ENCODE measurements around the gene AFTPH. TPM values are rescaled to one million over a fixed set of nuclear protein-coding genes. Genes with fewer than 3 reads are reported as not detected.

The AFTPH gene
- total and polyA plus RNA-seq, 7 donors, result 12.0 to 26.8 (median 13.1) TPM

- Histone ChIP-seq H3K4me1 (peaks cover 11% of the 10 kb centered on the region), H3K9me3 (no peaks in the 10 kb centered on the region), H3K27me3 (ENCODE audit: insufficient read depth in 3 of 3, low read length in 2 of 3) (no peaks in the 10 kb centered on the region), H3K27ac (no peak overlapping the region), H3K36me3 (ENCODE audit: insufficient read depth in 1 of 2, low read depth in 1 of 2) (no peaks in the 10 kb centered on the region), H3K4me3 (no peak overlapping the region)
- 55 to 71% (median 61%) methylated on average over 13 of the region's 13 CpGs for WGBS, 3 donors
- intact Hi-C loops (cut with DNase I), result no loop called here
- TF ChIP-seq, protein P1, sequence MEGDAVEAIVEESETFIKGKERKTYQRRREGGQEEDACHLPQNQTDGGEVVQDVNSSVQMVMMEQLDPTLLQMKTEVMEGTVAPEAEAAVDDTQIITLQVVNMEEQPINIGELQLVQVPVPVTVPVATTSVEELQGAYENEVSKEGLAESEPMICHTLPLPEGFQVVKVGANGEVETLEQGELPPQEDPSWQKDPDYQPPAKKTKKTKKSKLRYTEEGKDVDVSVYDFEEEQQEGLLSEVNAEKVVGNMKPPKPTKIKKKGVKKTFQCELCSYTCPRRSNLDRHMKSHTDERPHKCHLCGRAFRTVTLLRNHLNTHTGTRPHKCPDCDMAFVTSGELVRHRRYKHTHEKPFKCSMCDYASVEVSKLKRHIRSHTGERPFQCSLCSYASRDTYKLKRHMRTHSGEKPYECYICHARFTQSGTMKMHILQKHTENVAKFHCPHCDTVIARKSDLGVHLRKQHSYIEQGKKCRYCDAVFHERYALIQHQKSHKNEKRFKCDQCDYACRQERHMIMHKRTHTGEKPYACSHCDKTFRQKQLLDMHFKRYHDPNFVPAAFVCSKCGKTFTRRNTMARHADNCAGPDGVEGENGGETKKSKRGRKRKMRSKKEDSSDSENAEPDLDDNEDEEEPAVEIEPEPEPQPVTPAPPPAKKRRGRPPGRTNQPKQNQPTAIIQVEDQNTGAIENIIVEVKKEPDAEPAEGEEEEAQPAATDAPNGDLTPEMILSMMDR (IDR thresholded peaks at IDR 0.05), result no peak
- ATAC-seq (no peak), DNase-seq (no peak)
These were observed 98.5 kb downstream of the AFTPH start for GRCh38 chr2:64622443-64623241.

DNA sequence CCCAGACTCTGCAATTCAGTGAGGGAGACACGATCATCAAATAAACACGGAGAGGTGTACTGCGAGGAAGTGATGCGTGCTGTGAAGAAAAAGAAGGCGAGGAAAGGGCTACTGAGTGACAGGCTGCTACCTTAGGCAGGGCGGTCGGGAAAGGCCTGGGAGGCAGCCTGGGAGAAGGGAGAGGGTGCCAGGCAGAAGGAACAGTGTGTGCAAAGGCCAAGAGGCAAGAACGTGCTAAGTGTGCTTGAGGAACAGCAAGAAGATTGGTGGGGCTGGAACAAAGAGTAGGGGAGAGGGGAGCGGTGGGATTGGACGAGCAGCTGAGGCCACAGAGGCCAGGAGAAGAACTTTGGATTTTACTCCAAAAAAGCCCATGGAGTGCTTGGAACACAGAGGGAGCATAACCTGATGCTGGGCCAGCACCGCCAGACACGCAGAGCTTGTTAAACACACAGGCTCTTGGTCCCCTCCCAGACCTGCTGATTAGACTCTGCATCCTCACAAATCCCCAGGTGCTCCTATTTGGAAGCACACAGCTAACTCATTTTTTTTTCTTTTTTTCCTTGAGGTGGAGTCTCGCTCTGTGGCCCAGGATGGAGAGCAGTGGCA lies 99.2 kb downstream of the AFTPH start:
- 77 to 86% (median 81%) methylated on average over 13 of the region's 13 CpGs for WGBS, 3 donors
- H3K9me3 ChIP-seq, result no peaks in the 10 kb centered on the region
- no peaks in the 10 kb centered on the region for H3K27me3 ChIP-seq (ENCODE audit: insufficient read depth in 3 of 3, low read length in 2 of 3)
- intact Hi-C loops (cut with DNase I), result no loop called here
- no peaks in the 10 kb centered on the region for H3K36me3 ChIP-seq (ENCODE audit: insufficient read depth in 1 of 2, low read depth in 1 of 2)
- DNase-seq (no peak), ATAC-seq (no peak)
- no peak overlapping the region for H3K27ac ChIP-seq
- H3K4me3 ChIP-seq, result no peak overlapping the region
- TF ChIP-seq, protein P1 (IDR thresholded peaks at IDR 0.05), result no peak
- H3K4me1 ChIP-seq, result peaks cover 11% of the 10 kb centered on the region

DNA sequence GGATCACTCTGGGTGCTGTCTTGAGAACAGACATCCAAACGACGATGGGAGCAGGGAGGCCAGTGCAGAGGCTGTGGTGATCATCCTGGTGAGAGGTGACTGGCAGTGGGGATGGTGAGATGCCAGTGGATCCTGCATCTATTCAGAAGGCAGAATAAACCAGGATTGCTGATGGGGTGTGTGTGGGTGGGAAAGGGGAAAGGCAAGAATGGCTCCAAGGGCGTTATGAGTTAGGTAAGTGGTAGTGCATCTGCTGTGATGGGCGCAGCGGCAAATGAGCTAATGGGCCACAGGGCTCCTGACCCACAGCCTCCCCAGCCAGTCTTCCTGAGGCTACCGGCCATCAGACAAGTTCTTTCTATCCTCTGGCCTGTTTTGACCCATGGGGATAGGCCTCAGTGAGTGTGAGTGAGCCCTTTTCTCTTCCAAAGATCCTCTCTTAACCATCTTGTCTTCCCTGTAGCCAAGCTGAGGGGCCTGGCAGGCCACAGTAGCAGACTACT lies 100.0 kb downstream of the AFTPH start:
- DNase-seq (no peak), ATAC-seq (no peak)
- H3K4me1 ChIP-seq, result peaks cover 12% of the 10 kb centered on the region
- TF ChIP-seq, protein P1 (IDR thresholded peaks at IDR 0.05), result no peak
- no peaks in the 10 kb centered on the region for H3K27me3 ChIP-seq (ENCODE audit: insufficient read depth in 3 of 3, low read length in 2 of 3)
- WGBS, 3 donors, result 91 to 95% (median 93%) methylated on average over 6 of the region's 6 CpGs
- intact Hi-C loops (cut with DNase I), result no loop called here
- H3K36me3 ChIP-seq (ENCODE audit: insufficient read depth in 1 of 2, low read depth in 1 of 2), result no peaks in the 10 kb centered on the region
- no peak overlapping the region for H3K4me3 ChIP-seq
- H3K9me3 ChIP-seq, result no peaks in the 10 kb centered on the region
- no peak overlapping the region for H3K27ac ChIP-seq

- ATAC-seq, result no peak
- Histone ChIP-seq H3K27me3 (ENCODE audit: insufficient read depth in 3 of 3, low read length in 2 of 3) (no peaks in the 10 kb centered on the region), H3K36me3 (ENCODE audit: insufficient read depth in 1 of 2, low read depth in 1 of 2) (no peaks in the 10 kb centered on the region), H3K4me1 (peaks cover 16% of the 10 kb centered on the region), H3K27ac (no peak overlapping the region), H3K9me3 (no peaks in the 10 kb centered on the region), H3K4me3 (no peak overlapping the region)
- intact Hi-C loops (cut with DNase I), result no loop called here
- no peak for DNase-seq
- 88 to 98% (median 88%) methylated on average over 6 of the region's 6 CpGs for WGBS, 3 donors
- TF ChIP-seq, protein P1 (IDR thresholded peaks at IDR 0.05), result no peak
These were observed 100.7 kb downstream of the AFTPH start for GRCh38 chr2:64624862-64625261.

Measured in psoas muscle (tissue), 8 donors.